Hepatic stellate cell (primary cell): ENCODE results near the gene ZPBP2.
A peak's percentile ranks its signal among the peaks of the same experiment; 100 is the strongest.

Source experiments
- DNase-seq: peaks from one replicate; pipeline ENCODE4 v3.0.0; 2011; ENCODE audit warnings: low spot score

ZPBP2 gene

DNA sequence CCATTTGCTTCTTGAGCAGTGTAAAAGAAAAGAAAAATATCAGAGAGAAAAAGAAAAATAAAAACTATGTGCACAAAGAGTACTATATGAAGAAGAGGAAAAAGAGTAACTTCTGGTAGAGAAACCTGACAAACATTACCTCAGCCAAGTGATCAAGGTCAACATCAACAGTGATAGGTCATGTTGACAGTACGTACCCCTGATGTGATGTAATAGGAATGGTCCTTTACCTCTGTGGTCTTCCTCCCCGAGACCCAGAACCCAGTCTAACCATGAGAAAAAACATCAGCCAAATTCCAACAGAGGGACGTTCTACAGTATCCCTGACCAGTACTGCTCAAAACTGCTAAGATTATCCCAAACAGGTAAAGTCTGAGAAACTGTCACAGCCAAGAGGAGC, 46.0 kb downstream of the ZPBP2 start:
- no peak for DNase-seq

- no peak for DNase-seq
Observed at GRCh38 chr17:39915559-39915958, 47.6 kb downstream of the ZPBP2 start.

GRCh38 chr17:39916918-39917317, 48.9 kb downstream of the ZPBP2 start:
- DNase-seq, result no peak

DNA sequence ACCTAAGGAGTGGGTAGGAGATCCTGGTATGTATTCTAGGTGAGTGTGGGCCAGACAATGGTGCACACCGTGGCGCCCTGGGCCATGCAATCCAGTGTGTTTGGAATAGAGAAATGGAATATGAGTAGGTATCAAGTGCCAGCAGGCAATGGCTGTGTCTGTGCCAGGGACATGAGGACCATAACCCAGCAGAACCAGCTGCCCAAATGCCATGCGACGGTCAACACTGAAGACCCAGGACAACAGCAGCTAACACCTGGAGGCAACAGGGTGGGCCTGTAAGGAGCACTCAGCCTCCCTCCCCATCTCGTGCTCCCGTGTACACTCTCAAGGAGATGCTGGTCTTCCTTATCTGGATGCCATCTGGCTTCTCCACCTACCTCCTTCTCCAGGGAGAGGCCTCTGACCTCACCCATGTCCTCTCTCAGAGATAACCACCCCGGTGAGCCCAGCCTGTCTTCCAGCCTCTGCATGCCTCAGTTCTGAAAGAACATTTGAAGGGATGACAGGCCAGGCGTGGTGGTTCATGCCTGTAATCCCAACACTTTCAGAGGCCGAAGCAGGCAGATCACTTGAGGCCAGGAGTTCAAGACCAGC, 51.2 kb downstream of the ZPBP2 start:
- DNase-seq, result no peak

DNA sequence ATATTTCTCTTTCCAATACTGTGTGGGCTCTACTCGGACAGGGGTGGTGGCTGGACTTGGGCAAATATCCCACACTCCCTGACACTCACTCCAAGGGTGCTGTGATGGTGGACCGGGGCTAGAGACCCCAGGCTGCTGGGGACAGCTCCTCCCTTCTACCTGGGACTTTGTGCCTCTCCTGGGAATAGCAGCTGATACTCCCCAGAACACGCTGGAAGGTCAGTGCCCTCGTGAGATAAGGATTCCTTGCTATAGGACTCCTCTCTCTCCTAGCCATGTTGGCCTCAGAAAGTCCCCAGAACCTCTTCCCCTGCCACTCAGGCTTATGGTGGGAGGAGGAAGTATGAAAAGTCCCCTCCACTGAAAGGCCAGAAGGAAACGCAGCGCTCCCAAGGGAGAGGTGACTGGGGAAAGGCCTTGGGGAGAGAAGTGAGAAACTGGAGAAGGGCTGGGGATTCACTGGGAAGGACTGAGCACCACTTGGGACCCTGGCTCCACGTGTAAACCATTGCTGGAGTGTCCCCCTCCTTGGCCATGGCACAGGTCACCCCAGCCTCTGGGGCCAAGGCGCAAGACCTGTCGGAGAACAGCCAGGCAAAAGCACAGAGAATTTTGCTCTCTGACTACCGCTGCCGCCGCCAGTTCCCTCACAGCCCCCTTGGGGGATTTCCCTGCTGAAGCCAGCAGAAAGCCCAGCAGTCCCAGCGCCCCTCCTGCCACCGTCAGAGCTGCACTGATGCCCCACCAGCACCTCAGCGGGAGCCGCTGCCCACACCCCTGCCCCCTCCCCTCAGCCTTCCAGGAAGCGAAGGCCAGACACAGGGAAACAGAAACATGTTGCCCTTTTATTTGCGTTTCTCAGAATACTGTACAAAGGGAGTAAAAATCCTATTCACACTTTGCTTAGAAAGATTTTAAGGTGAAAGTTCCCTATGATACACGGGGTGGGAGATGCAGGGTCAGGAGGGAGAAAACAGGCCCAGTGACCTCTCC, 52.5 kb downstream of the ZPBP2 start:
- DNase-seq, result no peak

- DNase-seq, result no peak
Observed at GRCh38 chr17:39921323-39921722, 53.3 kb downstream of the ZPBP2 start.

GRCh38 chr17:39922006-39922405, 54.0 kb downstream of the ZPBP2 start:
- DNase-seq, result no peak

- no peak for DNase-seq
Observed at GRCh38 chr17:39923230-39923629, 55.2 kb downstream of the ZPBP2 start.

DNA sequence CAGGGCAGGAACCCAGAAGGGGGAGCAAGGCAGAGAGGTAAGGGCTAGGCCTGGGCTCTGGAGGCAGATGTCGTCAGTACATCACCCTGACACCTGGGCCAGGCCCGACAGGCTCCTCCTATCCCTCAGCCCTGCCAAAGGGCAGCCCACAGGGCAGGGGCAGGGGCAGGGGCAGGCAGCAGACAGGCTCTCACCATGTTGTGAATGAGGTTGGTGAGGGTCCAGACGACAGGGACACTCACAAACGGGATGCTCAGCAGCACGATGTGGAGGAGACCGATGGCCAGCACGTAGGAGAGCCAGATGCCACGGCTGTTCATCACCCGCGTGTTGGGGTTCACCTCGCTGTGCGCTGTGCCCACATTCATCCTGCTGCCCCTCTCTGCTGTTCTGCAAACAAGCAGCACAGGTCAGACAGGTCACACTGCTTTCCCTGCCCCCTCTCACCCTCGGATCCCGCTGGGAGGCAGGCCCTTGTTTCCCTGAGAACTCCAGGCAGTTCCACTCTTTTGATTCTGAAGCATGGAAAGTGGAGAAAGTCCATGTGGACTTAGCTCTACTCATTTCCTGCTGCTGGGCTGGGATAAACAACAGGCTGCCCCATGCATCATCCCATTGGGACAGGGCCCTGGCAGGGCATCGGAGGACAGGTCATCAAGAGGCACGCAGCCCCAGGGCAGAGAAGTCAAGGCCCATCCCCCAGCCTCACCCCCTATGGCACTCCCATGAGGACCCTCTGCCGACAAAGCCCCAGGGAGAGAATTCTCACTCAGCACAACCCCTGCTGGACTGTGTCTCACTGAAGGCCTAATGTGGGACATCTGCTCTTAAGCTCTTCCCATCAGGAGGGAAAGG, 56.1 kb downstream of the ZPBP2 start:
- DNase-seq, result peak; percentile 64

DNA sequence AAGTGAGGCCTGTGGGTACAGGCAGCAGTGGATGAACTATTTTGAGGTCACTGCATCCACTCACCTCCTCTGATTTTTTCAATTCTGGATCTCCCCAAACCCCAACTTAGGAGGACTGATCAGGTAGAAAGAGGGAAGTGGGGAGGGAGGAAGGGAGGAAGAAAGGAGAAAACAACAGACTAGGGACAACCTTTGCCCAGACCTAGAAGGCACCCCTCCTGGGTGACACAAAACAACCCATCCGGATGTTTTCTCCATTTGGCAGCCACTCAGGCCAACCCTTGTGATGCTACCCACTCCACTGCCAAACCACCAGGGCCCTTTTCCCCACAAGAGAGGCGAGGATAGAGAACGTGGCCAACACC, 56.7 kb downstream of the ZPBP2 start:
- no peak for DNase-seq

DNA sequence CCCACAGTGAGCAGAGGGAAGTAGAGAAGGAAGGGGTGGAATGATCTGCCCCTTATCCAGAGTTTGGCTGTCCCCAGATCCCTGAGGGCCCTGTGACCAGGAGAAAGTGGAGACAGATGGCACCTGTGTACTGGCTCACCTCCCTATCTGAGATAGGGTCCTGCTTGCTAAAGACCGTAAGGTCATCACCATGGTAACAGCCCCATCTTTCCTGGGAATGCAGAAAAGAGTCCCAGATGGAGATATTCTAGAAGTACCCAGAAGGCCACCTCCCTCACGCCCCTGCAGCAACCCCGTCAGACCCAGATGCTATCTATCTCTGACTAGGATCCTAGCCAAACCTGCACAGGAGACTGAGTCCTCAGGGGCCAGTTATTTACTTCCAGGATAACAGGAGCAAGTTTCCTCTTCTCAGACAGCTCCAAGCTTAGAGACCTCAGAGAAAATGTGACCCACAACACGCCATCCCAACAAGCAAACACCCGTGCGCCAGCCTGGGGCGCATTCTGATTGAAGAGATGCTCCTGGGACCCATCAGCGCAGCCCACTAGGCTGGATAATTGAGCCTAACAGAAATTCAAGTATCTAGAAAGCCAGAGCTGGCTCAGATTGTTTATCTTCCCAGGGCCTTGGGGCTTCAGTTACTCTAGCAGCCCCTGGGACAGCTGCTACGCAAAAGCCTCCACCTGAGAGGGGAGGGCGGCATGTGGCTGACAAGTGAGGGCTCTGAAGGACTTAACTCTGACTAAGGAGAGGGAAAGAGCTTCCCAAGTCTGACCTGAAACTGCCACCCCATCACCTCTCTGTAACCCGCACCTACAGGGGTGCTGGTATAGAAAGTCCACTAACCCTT, 57.5 kb downstream of the ZPBP2 start:
- no peak for DNase-seq

GRCh38 chr17:39926135-39926587, 58.2 kb downstream of the ZPBP2 start:
- no peak for DNase-seq

- DNase-seq, result peak; percentile 46
Observed at GRCh38 chr17:39926588-39927100, 58.6 kb downstream of the ZPBP2 start.
